ENCODE measurements around the gene FBXO42.

The FBXO42 gene

GRCh38 chr1:16199700-16200099 lies 152.6 kb downstream of the FBXO42 start:
- no peaks in the 10 kb centered on the region for H3K9me2 ChIP-seq (ENCODE audit: low read depth, low read length)
- H3K79me2 ChIP-seq (ENCODE audit: insufficient read depth, low read length): no peaks in the 10 kb centered on the region
- H2AFZ ChIP-seq (ENCODE audit: low read length): no peak overlapping the region
- H3K4me1 ChIP-seq (ENCODE audit: insufficient read depth, low read length, severe bottlenecking): peaks cover 4% of the 10 kb centered on the region
- H3K9ac ChIP-seq (ENCODE audit: low read length): no peak overlapping the region
- H3K27me3 ChIP-seq (ENCODE audit: insufficient read depth, low read length): no peaks in the 10 kb centered on the region
- H3K36me3 ChIP-seq (ENCODE audit: insufficient read depth, low read length): no peaks in the 10 kb centered on the region
- TF ChIP-seq EZH2 (IDR thresholded peaks at IDR 0.05; ENCODE audit: borderline replicate concordance, low read length) (no peak), CTCF (IDR thresholded peaks at IDR 0.05; ENCODE audit: low read length) (no peak)
- no peaks in the 10 kb centered on the region for H3K9me3 ChIP-seq (ENCODE audit: low read length)
- H3F3A ChIP-seq (ENCODE audit: insufficient read depth, low read length): no peaks in the 10 kb centered on the region
- no peaks in the 10 kb centered on the region for H4K20me1 ChIP-seq (ENCODE audit: insufficient read depth, low read length)
- H3K27ac ChIP-seq (ENCODE audit: low read depth, low read length, poor library complexity, severe bottlenecking): no peak overlapping the region
- no peak overlapping the region for H3K4me3 ChIP-seq (ENCODE audit: low read depth, low read length, poor library complexity, severe bottlenecking)
- no peak overlapping the region for H3K4me2 ChIP-seq (ENCODE audit: low read length)

GRCh38 chr1:16199157-16199501 lies 153.2 kb downstream of the FBXO42 start:
- Histone ChIP-seq H3K4me1 (ENCODE audit: insufficient read depth, low read length, severe bottlenecking) (peaks cover 4% of the 10 kb centered on the region), H3F3A (ENCODE audit: insufficient read depth, low read length) (no peaks in the 10 kb centered on the region), H3K9me2 (ENCODE audit: low read depth, low read length) (no peaks in the 10 kb centered on the region), H3K27ac (ENCODE audit: low read depth, low read length, poor library complexity, severe bottlenecking) (no peak overlapping the region), H3K9ac (ENCODE audit: low read length) (no peak overlapping the region), H3K36me3 (ENCODE audit: insufficient read depth, low read length) (no peaks in the 10 kb centered on the region), H3K9me3 (ENCODE audit: low read length) (no peaks in the 10 kb centered on the region), H3K79me2 (ENCODE audit: insufficient read depth, low read length) (no peaks in the 10 kb centered on the region), H3K4me3 (ENCODE audit: low read depth, low read length, poor library complexity, severe bottlenecking) (no peak overlapping the region), H4K20me1 (ENCODE audit: insufficient read depth, low read length) (no peaks in the 10 kb centered on the region), H3K4me2 (ENCODE audit: low read length) (no peak overlapping the region), H3K27me3 (ENCODE audit: insufficient read depth, low read length) (no peaks in the 10 kb centered on the region), H2AFZ (ENCODE audit: low read length) (no peak overlapping the region)
- TF ChIP-seq EZH2 (IDR thresholded peaks at IDR 0.05; ENCODE audit: borderline replicate concordance, low read length): no peak
- TF ChIP-seq CTCF (IDR thresholded peaks at IDR 0.05; ENCODE audit: low read length): no peak

- no peak overlapping the region for H3K4me2 ChIP-seq (ENCODE audit: low read length)
- no peak for TF ChIP-seq CTCF (IDR thresholded peaks at IDR 0.05; ENCODE audit: low read length)
- no peaks in the 10 kb centered on the region for H3K9me2 ChIP-seq (ENCODE audit: low read depth, low read length)
- no peaks in the 10 kb centered on the region for H3K36me3 ChIP-seq (ENCODE audit: insufficient read depth, low read length)
- H3K27ac ChIP-seq (ENCODE audit: low read depth, low read length, poor library complexity, severe bottlenecking): no peak overlapping the region
- peaks cover 4% of the 10 kb centered on the region for H3K4me1 ChIP-seq (ENCODE audit: insufficient read depth, low read length, severe bottlenecking)
- H3F3A ChIP-seq (ENCODE audit: insufficient read depth, low read length): no peaks in the 10 kb centered on the region
- H4K20me1 ChIP-seq (ENCODE audit: insufficient read depth, low read length): no peaks in the 10 kb centered on the region
- H3K27me3 ChIP-seq (ENCODE audit: insufficient read depth, low read length): no peaks in the 10 kb centered on the region
- H2AFZ ChIP-seq (ENCODE audit: low read length): no peak overlapping the region
- H3K9me3 ChIP-seq (ENCODE audit: low read length): no peaks in the 10 kb centered on the region
- H3K79me2 ChIP-seq (ENCODE audit: insufficient read depth, low read length): no peaks in the 10 kb centered on the region
- no peak overlapping the region for H3K4me3 ChIP-seq (ENCODE audit: low read depth, low read length, poor library complexity, severe bottlenecking)
- no peak overlapping the region for H3K9ac ChIP-seq (ENCODE audit: low read length)
These were observed 153.7 kb downstream of the FBXO42 start for GRCh38 chr1:16198444-16199156.

All from OCI-LY1 (cell line).